ENCODE data around the gene CACNA2D3.

CACNA2D3 gene

DNA sequence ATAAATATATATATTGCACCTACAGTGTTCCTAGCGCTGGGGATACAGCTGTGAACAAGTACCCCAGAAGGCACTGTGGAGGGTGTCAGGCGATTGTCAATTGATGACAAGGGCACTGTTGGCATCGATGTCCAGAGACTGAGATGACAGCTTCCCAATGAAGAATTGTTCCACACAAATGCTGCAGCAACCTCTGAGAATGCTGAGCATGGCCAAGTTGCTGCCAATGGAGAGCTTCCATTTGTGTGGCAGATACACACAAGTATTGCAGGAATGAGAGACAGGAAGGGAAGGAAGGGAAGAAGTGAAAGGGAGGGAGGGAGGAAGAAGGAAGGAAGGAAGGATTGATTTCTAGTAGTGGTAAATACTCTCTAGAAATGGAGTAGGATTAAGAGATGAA lies 783.6 kb downstream of the CACNA2D3 start:
- no peak for DNase-seq

DNA sequence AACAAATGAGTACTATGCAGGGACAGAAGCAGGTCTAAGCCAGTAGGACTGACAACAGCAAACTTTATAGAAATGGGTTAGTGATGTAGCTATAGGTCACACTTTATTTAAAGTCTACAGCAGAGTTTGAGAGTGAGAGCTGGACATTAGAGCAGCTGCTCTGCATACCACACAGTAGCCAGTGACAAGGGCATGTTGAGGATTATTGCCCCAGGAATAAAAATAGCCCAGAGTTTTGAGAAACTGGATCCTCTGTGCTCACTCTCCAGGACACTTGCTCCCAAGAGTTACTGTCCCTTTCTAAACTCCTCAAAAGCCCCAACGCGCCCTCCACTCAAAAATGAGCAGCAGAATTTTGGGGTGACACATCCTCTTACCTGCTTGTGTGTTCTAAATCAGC lies 784.4 kb downstream of the CACNA2D3 start:
- DNase-seq: no peak

DNA sequence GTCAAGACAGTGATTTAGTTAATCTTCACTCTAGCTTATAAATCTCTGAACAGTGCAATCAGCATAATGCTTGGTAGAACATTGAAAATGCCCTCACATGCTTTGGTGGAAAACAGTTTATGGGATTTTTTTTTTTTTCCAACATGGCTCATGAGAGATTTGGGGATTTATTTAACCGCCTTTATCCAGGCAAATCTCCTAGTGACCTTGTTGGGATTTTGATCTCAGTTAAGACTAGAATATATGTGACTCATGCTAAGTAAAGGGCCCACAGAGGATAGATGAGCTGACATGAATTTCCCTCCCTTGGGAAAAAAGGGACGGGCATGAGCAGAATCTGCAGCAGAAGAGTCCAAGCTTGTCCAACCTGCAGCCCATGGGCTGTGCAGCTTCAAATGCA lies 786.8 kb downstream of the CACNA2D3 start:
- DNase-seq: no peak

DNA sequence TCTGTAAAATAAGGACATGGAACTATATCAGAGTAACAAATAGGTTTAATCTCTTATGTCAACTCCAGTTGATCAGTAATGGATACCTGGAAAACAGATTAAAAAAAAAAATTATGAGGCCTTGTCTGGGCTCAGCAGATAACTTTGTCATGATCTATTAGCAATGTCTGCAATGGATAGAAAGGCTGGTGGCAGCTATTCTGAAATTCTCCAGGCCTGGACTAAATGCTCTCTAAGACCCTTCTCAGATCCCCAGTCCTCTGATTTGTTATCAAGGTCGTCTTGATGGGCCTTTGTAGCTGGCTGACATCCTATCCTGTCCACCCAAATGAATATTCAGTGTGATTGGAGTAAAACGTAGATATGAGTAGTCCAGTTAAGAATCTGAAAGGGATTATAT lies 791.8 kb downstream of the CACNA2D3 start:
- no peak for DNase-seq

DNA sequence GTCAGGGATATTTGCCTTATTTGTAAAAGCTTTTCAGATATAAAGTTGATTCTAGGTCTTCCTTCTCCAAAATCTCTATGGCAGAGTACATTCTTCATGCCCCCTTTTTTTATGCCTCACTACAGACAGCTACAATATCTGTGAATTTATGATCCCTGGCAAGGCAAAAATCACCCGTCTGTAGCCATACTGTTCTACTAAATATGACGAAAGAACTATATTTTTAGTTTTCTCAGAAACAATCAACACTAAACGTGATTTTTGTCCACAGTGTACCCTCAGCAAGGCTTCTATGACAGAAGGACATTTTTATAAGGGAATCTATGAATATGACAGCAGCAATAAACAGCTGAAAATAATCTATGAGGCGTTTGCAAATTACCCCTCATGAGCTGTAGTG lies 792.8 kb downstream of the CACNA2D3 start:
- DNase-seq: no peak

DNA sequence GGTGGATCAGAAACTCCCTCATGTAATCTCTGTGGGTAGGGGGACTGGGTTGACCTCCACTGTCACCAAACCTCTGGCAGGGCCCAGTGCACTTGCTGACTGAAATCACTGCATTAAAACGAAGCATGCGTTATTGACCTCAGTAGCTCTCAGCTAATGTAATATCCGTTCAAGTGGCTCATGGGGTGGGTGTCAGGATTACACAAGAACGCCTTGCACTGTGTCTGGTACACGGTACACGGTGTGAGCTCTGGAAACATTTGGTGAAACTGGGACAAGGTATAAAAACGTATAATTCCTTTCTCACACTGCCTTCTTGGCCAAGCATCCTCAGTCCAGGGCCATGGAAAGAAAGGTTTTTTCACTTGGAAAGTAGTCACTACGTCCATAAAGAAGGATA lies 793.6 kb downstream of the CACNA2D3 start:
- no peak for DNase-seq

DNA sequence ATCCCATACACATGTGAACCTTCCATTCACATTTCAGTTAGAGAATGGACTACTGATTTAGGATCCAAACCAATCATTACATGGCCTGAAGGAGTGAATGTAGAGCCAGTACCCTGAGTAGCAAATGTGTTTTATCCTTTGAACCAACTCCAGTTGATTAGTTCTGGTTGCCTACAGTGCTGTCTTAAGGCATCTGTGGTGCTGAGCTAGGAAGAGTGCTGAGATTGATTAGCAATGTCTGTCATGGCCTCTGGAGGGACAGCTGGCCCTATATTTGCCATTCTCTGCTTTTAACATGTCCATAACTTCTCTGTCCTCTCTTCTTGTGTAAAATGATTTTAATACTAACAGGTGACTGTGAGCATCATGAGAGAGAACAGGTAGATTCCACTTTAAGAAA lies 794.4 kb downstream of the CACNA2D3 start:
- DNase-seq: no peak

DNA sequence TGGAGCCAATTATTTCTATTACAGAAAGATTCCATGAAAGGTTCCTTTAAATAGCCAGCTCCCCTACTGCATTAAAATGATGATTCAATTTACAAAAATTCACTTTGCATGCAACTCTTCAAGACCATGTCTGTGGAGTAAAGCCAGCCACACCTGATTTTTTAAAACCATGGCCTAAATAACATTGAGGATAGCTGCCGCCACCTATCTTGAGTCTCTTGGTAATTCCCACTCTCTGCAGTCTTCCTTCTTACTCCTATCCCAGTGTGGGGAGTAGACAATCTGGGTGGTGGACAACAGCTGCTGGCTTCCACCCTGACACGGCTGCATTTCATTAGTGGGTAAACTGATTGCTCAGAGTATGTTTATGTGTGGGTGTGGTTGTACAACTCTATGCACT lies 794.8 kb downstream of the CACNA2D3 start:
- DNase-seq: no peak

DNA sequence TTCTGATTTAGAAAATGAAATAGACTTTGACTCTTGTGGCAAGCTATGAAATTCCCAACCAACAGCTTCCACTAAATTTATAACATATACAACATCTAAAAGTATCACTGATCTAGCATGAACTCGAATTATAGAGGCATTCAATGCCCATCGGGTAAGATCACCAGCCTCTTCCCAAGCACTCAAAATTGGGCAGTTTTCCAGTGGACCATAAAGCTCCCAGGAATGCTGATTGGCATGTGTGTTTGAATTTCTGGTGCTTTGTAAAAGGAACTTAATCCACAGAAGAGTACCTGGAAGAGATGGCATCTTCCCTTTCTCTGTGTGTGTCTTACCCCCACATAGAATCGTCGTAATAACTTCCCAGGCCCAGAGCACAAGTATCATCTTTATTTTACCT lies 795.5 kb downstream of the CACNA2D3 start:
- DNase-seq: no peak

DNA sequence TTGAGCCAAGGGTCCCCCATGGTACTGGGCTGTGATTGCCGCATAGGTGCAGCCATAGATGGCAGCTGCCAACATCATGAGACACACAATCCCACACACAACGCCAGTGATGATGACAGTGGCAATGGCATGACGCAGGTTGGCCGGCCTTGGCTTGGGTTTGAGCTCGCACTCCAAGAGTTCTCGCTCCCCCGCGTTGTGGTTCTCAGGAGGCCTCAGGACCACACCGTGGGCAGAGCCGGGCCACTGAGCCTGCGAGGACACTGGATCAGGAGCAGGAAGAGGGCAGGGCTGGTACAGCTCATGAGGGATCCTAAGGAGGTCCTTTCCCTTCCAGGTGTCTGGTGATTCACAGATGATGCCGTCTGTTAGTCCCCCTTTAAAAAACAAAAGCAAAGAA lies 796.2 kb downstream of the CACNA2D3 start:
- no peak for DNase-seq

DNA sequence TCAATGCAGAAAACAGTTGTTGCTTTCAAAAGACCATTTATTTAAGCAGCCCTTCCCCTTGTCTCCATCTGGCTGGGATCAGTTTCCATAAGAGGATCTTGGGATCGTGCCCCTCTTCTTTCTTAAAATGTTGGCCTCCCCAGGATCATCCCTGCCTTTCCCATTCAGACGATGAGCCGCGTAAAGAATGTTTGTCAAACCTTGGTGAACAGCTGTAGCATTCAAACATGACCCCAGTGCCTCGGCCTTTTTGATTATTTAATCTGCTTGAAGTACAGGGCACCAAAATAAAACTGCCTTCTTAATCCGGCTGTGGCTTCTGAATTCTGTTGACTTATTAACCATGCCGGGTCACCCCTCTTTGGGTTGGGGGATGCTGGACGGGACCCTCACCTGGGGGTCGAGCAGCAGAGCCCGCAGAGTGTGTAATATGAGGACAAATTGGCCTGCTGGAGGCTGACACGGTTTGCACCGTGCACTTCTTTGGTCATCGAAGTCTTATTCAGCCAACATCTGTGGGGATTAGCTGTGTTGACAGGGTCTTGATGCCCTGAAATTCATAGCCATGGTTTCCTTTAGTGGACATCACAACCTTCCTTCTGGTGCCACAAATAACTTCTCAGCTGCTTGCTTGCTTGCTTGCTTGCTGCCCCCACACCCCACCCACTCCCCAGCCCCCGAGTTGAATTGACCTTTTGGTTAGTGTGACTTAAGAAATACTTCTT lies 805.9 kb downstream of the CACNA2D3 start, which contains the start of gene LRTM1:
TSS of gene LRTM1 (minus strand) at position 14 of the 725 bp plus-strand sequence. CDS start 148 bp downstream, outside the sequence.
- DNase-seq: no peak

DNA sequence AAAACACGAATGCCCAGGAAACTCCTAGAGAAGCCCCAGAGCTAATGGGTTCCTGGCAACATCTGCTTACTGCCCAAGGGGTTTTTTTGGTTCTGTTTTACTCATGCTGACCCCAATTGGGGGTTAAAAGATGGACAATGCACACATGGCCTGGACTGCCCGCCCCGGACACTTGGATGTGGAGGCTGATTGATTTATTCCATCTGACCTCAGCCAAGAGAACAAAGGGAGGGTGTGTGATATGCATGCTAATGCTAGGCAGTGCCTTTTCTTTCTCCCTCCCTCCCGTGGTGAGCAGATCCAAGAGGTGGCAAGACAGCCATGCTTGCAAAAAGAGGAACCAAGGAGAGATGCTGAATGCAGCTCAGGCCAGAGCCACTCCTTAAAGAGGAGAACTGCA lies 808.8 kb downstream of the CACNA2D3 start:
- DNase-seq: no peak

DNA sequence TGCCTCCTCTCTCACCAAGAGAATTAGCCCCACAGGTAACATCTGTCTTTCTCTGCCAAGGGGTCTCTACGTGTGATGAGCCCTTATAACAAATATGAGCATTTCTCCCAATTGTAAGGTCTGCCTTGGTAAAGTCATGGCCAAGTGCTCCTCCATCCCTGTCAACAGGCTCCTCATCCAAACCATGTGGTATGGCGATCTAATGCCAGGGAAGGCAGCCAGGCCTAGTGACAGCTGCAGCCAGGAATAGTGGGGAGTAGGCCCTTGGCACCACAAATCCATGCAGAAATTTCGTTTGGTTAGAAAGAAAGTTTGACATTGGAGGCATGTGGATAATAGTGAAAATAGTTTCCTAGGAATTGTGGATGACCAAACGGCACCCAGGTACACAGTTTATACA lies 810.3 kb downstream of the CACNA2D3 start:
- no peak for DNase-seq

DNA sequence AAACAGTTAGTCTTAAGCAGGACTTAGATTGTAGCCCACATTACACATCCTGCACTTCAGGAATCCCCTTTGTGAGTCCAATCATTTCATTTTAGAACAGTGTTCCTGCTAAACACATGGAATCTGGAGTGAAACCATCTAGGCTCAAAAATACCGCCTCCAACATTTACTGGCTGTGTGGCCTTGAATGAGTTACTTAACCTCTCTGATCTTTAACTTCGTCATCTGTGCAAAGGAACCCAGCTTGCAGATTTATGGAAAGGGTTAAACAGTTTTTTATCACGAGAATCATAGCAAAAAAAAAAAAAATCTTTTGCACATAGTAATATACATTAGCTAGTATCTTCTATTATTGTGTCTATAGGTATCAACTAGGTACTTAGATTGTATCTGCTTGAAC lies 813.5 kb downstream of the CACNA2D3 start:
- no peak for DNase-seq

DNA sequence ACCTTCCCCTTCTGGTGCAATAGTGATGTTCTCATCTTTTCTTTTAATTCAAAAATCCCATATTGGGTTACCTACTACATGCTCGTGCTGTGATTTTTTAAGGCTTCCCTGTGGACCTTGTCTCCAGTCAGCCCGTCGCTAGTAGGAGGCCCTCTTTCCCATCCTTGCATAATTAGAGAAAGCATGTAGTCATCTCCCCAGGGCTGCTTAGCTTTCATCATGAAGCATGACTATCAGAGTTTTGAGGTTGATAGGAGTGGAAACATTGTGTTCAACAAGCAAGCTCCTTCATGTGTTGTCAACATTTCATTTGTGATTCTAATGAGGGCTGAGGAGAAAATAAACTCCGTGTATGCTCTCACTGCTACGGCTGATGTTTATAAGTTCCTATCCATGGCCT lies 814.2 kb downstream of the CACNA2D3 start:
- no peak for DNase-seq

DNA sequence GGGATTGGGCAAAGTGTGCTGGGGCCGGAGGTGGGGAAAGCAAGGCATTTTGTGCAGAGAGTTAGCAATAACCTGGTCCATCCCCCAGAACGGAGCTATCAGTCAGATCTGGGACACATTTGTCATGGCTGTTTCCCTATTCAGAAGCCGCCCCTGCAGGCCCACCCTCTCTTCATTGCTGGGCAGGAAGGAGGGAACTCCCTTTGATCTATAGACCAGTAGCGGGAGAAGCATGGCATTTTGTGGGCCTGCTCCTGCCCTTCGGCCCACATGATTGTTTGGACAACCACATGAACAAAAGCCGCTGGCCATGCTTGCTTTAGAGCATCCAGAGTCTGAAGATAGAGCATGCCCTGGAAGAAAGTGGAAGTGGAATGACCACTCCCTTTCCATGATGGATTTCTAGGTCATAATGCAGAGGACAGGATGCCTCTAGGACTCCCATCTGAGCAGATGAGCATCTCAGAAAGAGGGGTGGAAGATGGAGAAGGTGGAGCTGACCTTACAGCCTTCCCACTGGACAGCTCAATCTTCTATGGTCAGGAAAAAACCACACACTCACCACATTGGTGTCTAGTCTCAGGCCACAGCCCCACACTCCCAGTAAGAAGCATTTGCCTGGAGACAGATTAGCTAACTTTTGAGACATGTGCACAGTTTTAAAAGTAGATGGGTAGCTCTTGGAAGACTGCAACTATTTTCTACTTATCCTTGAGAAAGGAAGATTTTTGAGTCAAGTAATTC lies 817.4 kb downstream of the CACNA2D3 start:
- DNase-seq: no peak

DNA sequence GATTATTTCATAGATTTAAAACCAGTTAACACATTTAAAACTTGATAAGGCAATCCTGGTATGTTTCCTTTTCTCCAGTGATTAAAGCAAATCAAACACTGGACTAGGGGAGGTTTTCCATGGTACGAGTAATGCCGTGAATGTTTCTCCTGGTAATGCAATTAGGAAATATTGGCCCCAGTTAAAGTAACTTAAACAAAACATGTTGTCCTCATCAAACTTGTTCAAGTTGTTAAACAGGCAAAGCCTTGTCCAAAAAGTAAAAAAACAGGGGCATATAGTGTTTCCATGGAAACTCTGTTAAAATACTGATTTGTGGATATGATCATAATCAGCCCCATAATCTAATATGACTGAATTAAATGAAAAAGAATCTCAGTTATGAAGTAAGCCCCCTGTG lies 818.6 kb downstream of the CACNA2D3 start:
- no peak for DNase-seq

DNA sequence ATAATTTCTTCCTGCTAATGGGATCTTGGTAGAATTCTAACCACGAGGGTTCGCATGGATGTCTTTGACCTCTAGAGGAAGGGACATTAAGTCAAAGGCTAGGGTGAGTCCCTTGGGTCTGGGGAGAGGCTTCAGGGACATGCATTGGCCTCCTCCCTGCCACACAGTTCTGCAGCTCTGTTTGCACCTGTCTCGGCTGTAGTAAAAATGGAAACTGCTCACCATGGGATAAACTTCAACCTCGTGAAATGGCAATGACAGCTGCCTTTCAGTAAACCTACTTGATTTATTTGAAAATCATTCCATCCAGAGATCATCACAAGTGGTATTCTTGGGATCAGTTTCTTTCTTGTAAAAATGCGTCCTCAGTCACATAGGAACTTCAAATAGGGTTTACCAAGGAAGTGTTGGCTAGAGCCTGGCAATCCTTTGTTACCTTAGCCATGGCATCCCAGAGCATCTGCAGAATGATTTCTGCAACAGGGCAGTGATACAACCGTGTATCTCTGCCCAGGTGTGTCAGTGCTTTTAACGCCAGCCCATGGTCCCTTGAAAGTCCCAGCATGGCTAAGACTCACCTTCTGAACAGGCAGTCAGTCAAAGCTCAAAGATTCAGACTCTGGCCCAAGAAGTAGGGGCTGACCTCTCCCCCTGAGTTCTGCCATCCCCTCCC lies 819.5 kb downstream of the CACNA2D3 start:
- no peak for DNase-seq

DNA sequence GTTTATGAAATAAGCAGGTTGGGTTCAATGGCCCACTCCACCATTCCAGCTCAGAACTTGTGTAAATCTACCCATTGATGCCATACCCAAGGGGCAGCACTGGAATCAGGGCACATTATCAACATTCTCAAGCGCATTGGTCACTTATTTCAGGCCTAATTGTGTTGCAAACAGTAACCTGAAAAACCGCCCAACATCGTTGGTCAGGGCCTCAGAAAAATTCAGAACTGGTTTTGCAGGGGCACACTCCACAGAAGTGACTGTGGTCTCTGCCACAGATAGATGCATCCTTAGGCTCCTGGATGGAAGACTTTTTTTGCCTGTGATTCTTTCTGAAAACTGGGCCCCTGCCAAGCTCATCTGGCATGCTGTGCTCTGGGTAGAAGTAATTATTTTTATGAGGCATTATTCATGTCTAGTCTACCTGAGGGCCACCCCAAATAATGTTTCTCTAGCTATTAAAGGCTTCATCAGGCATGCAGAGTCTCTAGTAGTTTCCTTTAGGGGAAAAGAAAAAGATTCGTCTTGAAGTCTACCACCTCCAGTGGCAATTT lies 827.2 kb downstream of the CACNA2D3 start:
- no peak for DNase-seq

DNA sequence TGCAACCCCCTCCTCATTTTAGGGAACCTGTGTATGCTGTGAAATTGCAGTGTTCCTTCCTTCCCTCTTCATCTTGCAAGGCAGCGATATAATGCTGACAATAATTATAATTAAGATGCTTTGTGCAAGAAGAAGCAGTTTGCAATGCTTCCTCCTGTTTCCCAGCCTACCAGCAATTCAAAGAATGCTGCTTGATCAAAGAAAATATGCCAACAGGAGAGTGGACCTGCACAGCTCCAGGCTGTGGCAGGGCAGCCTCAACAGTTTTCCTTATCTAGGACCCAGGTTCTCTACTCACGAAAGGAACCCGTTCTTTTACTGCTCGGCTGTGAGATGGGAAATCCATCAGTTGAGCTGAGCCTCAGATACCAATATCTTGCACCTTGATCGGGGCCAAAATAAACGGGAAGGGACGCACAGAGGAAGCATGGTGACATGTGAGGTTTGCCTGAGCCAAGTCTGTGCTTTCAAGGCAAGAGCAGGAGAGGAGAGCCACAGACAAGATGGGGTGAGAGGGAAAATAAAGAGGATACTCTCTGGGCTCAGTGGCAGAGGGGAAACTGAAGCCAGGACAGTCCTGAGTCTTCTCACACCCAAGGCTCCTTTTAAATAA lies 828.1 kb downstream of the CACNA2D3 start:
- DNase-seq: no peak

DNA sequence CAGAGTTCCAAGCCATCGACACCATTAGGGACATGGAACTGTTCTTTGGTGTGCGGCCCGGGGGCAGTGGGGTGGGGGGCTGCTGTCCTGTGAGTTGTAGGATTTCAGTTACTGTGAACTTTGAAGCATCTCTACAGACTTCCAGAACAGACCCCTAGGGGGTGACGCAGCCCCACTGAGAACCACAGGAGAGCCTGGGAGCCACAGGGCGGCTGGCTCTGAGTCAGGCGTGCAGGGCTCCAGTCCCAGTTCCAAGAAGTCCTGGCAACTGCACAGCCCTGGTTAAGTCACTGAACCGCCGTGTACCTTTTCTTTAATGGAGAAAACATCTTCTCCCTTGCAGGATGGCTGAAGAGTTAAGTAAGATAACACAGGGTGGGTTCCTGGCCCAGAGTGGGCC lies 829.1 kb downstream of the CACNA2D3 start:
- no peak for DNase-seq

DNA sequence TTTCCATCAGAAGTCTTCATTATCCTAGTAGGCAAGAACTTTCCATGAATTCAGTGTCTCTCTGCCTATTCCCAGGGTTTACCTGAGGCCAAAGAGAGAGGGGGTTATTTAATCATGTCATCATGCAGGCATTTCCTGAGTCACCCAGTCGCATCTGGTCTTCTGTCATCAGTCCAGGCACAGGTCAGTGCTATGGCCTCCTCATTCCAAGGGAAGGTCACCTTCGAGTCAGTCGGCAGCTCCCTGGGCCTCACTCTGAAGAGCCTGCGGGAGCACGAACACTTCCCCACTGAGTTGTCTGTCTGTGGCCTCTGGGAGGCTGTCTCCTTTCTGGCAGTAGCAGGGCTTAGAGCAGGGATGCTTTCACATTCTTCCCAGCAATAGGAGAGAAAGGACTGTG lies 831.7 kb downstream of the CACNA2D3 start:
- DNase-seq: no peak

DNA sequence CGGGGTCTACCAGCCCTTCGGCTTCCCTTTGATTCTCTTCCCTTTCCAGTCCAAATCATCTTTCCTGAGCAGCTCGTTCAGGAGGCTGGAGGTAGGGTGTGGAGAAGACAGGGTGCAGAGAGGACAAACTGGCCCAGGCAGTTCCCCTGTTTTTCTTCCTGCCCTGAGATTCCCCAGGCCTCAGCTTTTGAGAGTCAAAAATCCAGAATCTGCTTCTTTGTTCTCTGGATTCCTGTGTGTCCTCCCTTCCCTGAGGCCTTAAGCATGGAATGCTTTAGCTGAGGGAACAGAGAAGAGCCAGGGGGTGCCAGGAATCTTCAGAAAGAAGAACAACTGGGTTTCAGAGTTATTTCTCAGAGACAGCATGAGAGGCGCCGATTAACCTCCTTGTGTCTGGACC lies 832.2 kb downstream of the CACNA2D3 start:
- no peak for DNase-seq
